HL-60 (cell line): ENCODE data around the gene MTCL1.

Experiments used
- DNase-seq, 2 experiments: peaks; one replicate each; pipeline ENCODE4 v3.0.0-alpha.2; 2010 to 2020; ENCODE audit warnings: low read depth in 1 of 2, low spot score in 1 of 2
- H3K27ac ChIP-seq: fragments of 250-450 bp; sonication (Bioruptor Pico); replicated peaks from 2 replicates; pipeline ENCODE4 v1.5.1; 2020; ENCODE audit warnings: mild to moderate bottlenecking, moderate library complexity
- H3K27me3 ChIP-seq: fragments of 250-450 bp; sonication (Bioruptor Pico); 2 replicates; pipeline ENCODE4 v1.5.1; 2021; ENCODE audit warnings: mild to moderate bottlenecking, moderate library complexity; ENCODE audit not compliant: insufficient read depth, poor library complexity, severe bottlenecking
- H3K4me3 ChIP-seq: replicated peaks from 2 replicates; pipeline ENCODE4 v1.5.1; 2011; ENCODE audit warnings: mild to moderate bottlenecking, control low read depth, low read length; ENCODE audit not compliant: insufficient read depth
- GABPA ChIP-seq: IDR thresholded peaks from 2 replicates; pipeline ENCODE4 v1.6.1; 2012; ENCODE audit warnings: low read depth
- POLR2AphosphoS5 ChIP-seq: IDR thresholded peaks from 2 replicates; pipeline ENCODE4 v1.6.1; 2012; ENCODE audit warnings: low read depth
- REST ChIP-seq: IDR thresholded peaks from 2 replicates; pipeline ENCODE4 v1.6.1; 2012; ENCODE audit warnings: low read depth; ENCODE audit not compliant: insufficient replicate concordance
- SPI1 ChIP-seq: IDR thresholded peaks from 2 replicates; pipeline ENCODE4 v1.6.1; 2012; ENCODE audit warnings: low read depth, mild to moderate bottlenecking, borderline replicate concordance
- TF ChIP-seq, protein P1 (sequence below): IDR thresholded peaks from one replicate; pipeline ENCODE4 v1.5.1; 2011; ENCODE audit warnings: low read length, control low read depth, inconsistent platforms; ENCODE audit not compliant: insufficient read depth

Gene MTCL1

GRCh38 chr18:8808001-8808400 lies 102.6 kb downstream of the MTCL1 start:
- Histone ChIP-seq H3K27ac (no peak overlapping the region), H3K4me3 (no peak overlapping the region), H3K27me3 (peaks cover 18% of the 10 kb centered on the region)
- DNase-seq: no peak
- no peak for TF ChIP-seq GABPA
- TF ChIP-seq POLR2AphosphoS5: no peak

GRCh38 chr18:8809514-8809913 lies 104.2 kb downstream of the MTCL1 start:
- Histone ChIP-seq H3K27ac (no peak overlapping the region), H3K27me3 (peaks cover 18% of the 10 kb centered on the region), H3K4me3 (no peak overlapping the region)
- no peak for DNase-seq
- no peak for TF ChIP-seq REST
- no peak for TF ChIP-seq POLR2AphosphoS5
- TF ChIP-seq, protein P1, sequence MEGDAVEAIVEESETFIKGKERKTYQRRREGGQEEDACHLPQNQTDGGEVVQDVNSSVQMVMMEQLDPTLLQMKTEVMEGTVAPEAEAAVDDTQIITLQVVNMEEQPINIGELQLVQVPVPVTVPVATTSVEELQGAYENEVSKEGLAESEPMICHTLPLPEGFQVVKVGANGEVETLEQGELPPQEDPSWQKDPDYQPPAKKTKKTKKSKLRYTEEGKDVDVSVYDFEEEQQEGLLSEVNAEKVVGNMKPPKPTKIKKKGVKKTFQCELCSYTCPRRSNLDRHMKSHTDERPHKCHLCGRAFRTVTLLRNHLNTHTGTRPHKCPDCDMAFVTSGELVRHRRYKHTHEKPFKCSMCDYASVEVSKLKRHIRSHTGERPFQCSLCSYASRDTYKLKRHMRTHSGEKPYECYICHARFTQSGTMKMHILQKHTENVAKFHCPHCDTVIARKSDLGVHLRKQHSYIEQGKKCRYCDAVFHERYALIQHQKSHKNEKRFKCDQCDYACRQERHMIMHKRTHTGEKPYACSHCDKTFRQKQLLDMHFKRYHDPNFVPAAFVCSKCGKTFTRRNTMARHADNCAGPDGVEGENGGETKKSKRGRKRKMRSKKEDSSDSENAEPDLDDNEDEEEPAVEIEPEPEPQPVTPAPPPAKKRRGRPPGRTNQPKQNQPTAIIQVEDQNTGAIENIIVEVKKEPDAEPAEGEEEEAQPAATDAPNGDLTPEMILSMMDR: no peak
- no peak for TF ChIP-seq GABPA
- TF ChIP-seq SPI1: no peak

GRCh38 chr18:8810157-8810556 lies 104.8 kb downstream of the MTCL1 start:
- Histone ChIP-seq H3K4me3 (no peak overlapping the region), H3K27me3 (peaks cover 18% of the 10 kb centered on the region), H3K27ac (no peak overlapping the region)
- TF ChIP-seq REST (no peak), GABPA (no peak), SPI1 (no peak), POLR2AphosphoS5 (no peak)
- TF ChIP-seq, protein P1: no peak
- DNase-seq: no peak

DNA sequence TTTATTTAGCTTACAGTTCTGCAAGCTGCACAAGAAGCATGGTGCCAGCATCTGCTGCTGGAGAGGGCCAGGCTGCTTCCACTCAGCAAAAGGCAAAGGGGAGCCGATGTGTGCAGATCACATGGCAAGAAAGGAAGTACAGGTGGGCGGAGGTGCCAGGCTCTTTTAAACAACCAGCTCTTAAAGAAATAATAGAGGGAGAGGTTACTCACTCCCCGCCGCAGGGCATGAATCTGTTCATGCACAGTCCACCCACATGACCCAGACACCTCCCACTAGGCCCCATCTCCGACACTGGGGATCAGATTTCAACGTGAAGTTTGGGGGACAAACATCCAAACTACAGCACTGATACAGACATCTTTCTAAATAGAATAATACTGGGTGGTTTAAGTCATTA lies 105.8 kb downstream of the MTCL1 start:
- TF ChIP-seq GABPA (no peak), POLR2AphosphoS5 (no peak), REST (no peak), SPI1 (no peak)
- TF ChIP-seq, protein P1: no peak

More for the DNA sequence above, 105.8 kb downstream of the MTCL1 start:
- DNase-seq: no peak
- peaks cover 11% of the 10 kb centered on the region for H3K27me3 ChIP-seq
- H3K27ac ChIP-seq: no peak overlapping the region
- H3K4me3 ChIP-seq: no peak overlapping the region
